Astrocyte (in vitro differentiated cells and primary cell): Measurements from ENCODE around the gene ELMOD1. TPM values are rescaled to one million over a fixed set of nuclear protein-coding genes. Genes with fewer than 3 reads are reported as not detected.
A peak's percentile ranks its signal among the peaks of the same experiment; 100 is the strongest.

Source experiments
- DNase-seq: peaks from one replicate; pipeline ENCODE4 v3.0.0-alpha.2; 2010; ENCODE audit warnings: low read depth
- FAIRE-seq: peaks from 2 replicates; lab custom pipeline; 2011; peaks lifted over from hg19 to GRCh38; lab: Jason Lieb, UNC
- H2AFZ ChIP-seq: 2 replicates; pipeline ENCODE4 v1.6.0; 2012; ENCODE audit warnings: low read depth, low read length, inconsistent platforms
- H3K27ac ChIP-seq: 2 replicates; pipeline ENCODE4 v1.5.1; 2011; ENCODE audit warnings: low read depth, low read length, inconsistent platforms
- H3K27me3 ChIP-seq: 2 replicates; pipeline ENCODE4 v1.6.0; 2011; ENCODE audit warnings: low read length, inconsistent platforms; ENCODE audit not compliant: insufficient read depth
- H3K36me3 ChIP-seq: 2 replicates; pipeline ENCODE4 v1.5.1; 2011; ENCODE audit warnings: low read length, inconsistent platforms; ENCODE audit not compliant: insufficient read depth
- H3K4me1 ChIP-seq: 2 replicates; pipeline ENCODE4 v1.5.1; 2011; ENCODE audit warnings: low read length, inconsistent platforms; ENCODE audit not compliant: insufficient read depth
- H3K4me2 ChIP-seq: 2 replicates; pipeline ENCODE4 v1.6.0; 2012; ENCODE audit warnings: low read length, inconsistent platforms
- H3K4me3 ChIP-seq: 2 replicates; pipeline ENCODE4 v1.5.1; 2011; ENCODE audit warnings: low read depth, mild to moderate bottlenecking, low read length, inconsistent platforms; ENCODE audit not compliant: insufficient read depth
- H3K79me2 ChIP-seq: 2 replicates; pipeline ENCODE4 v1.6.0; 2012; ENCODE audit warnings: mild to moderate bottlenecking, low read length, inconsistent platforms; ENCODE audit not compliant: insufficient read depth
- H3K9ac ChIP-seq: 2 replicates; pipeline ENCODE4 v1.6.0; 2012; ENCODE audit warnings: mild to moderate bottlenecking, low read length, inconsistent platforms
- H3K9me3 ChIP-seq: 2 replicates; pipeline ENCODE4 v1.5.1; 2012; ENCODE audit warnings: low read depth, mild to moderate bottlenecking, low read length, inconsistent platforms; ENCODE audit not compliant: insufficient read depth
- H4K20me1 ChIP-seq: 2 replicates; pipeline ENCODE4 v1.6.0; 2012; ENCODE audit warnings: low read length, inconsistent platforms; ENCODE audit not compliant: insufficient read depth
- H3K27ac Mint-ChIP-seq: one replicate; pipeline ENCODE4 v1.8.0; 2021; ENCODE audit warnings: mild to moderate bottlenecking, mixed read lengths; ENCODE audit not compliant: unreplicated experiment
- H3K27me3 Mint-ChIP-seq: one replicate; pipeline ENCODE4 v1.8.0; 2021; ENCODE audit warnings: low read depth, mixed read lengths; ENCODE audit not compliant: unreplicated experiment
- H3K36me3 Mint-ChIP-seq: one replicate; pipeline ENCODE4 v1.8.0; 2021; ENCODE audit warnings: low read depth, mixed read lengths; ENCODE audit not compliant: unreplicated experiment
- H3K4me1 Mint-ChIP-seq: one replicate; pipeline ENCODE4 v1.8.0; 2021; ENCODE audit warnings: low read depth, mixed read lengths; ENCODE audit not compliant: unreplicated experiment
- H3K4me3 Mint-ChIP-seq: one replicate; pipeline ENCODE4 v1.8.0; 2021; ENCODE audit warnings: mild to moderate bottlenecking, moderate library complexity, mixed read lengths; ENCODE audit not compliant: unreplicated experiment
- H3K9me3 Mint-ChIP-seq: one replicate; pipeline ENCODE4 v1.8.0; 2021; ENCODE audit warnings: mild to moderate bottlenecking, mixed read lengths; ENCODE audit not compliant: unreplicated experiment
- CTCF ChIP-seq: IDR thresholded peaks from 2 replicates; pipeline ENCODE4 v1.5.1; 2011; ENCODE audit warnings: low read depth, mild to moderate bottlenecking, inconsistent platforms, low read length, moderate library complexity; ENCODE audit not compliant: insufficient read depth
- EZH2 ChIP-seq: IDR thresholded peaks from 2 replicates; pipeline ENCODE4 v1.6.1; 2012; ENCODE audit warnings: mild to moderate bottlenecking, low read length, inconsistent platforms; ENCODE audit not compliant: insufficient read depth
- total RNA-seq: library from RNA; stranded (reverse); gene quantifications from 2 replicates; pipeline ENCODE4 v1.2.1, GENCODE V29; 2021

Gene ELMOD1
- total RNA-seq, 1 donor from 2014 or later, result 0.52 TPM

- H3K4me2 ChIP-seq, result no peak overlapping the region
- H3K27me3 ChIP-seq, result no peaks in the 10 kb centered on the region
- no peak overlapping the region for H2AFZ ChIP-seq
- peaks cover 2% of the 10 kb centered on the region for H3K9me3 Mint-ChIP-seq
- H3K4me3 Mint-ChIP-seq, result no peak overlapping the region
- peak; percentile 47 for FAIRE-seq
- TF ChIP-seq EZH2, result no peak
- TF ChIP-seq CTCF, result no peak
- no peaks in the 10 kb centered on the region for H3K36me3 ChIP-seq
- no peak overlapping the region for H3K9ac ChIP-seq
- no peaks in the 10 kb centered on the region for H4K20me1 ChIP-seq
- no peaks in the 10 kb centered on the region for H3K9me3 ChIP-seq
- H3K4me3 ChIP-seq, result no peak overlapping the region
- H3K4me1 Mint-ChIP-seq, result peaks cover 50% of the 10 kb centered on the region
- H3K36me3 Mint-ChIP-seq, result no peaks in the 10 kb centered on the region
- no peak for DNase-seq
- no peaks in the 10 kb centered on the region for H3K79me2 ChIP-seq
- H3K27me3 Mint-ChIP-seq, result no peaks in the 10 kb centered on the region
- peak overlapping the region; percentile 99 for H3K27ac Mint-ChIP-seq
- H3K4me1 ChIP-seq, result peaks cover 28% of the 10 kb centered on the region
- H3K27ac ChIP-seq, result peak overlapping the region; percentile 74
These were observed 104.5 kb downstream of the ELMOD1 start for GRCh38 chr11:107695446-107695845.

- peak overlapping the region; percentile 99 for H3K27ac Mint-ChIP-seq
- H3K27me3 Mint-ChIP-seq, result no peaks in the 10 kb centered on the region
- H2AFZ ChIP-seq, result no peak overlapping the region
- H3K4me3 Mint-ChIP-seq, result no peak overlapping the region
- H4K20me1 ChIP-seq, result no peaks in the 10 kb centered on the region
- FAIRE-seq, result peak; percentile 99
- no peaks in the 10 kb centered on the region for H3K9me3 ChIP-seq
- H3K27ac ChIP-seq, result peak overlapping the region; percentile 74
- peak; percentile 97 for DNase-seq
- H3K36me3 ChIP-seq, result no peaks in the 10 kb centered on the region
- H3K4me2 ChIP-seq, result peak overlapping the region; percentile 39
- H3K4me3 ChIP-seq, result no peak overlapping the region
- peaks cover 2% of the 10 kb centered on the region for H3K9me3 Mint-ChIP-seq
- H3K4me1 ChIP-seq, result peaks cover 21% of the 10 kb centered on the region
- peaks cover 48% of the 10 kb centered on the region for H3K4me1 Mint-ChIP-seq
- peak overlapping the region; percentile 47 for H3K9ac ChIP-seq
- H3K79me2 ChIP-seq, result no peaks in the 10 kb centered on the region
- H3K36me3 Mint-ChIP-seq, result no peaks in the 10 kb centered on the region
- TF ChIP-seq EZH2 (no peak), CTCF (no peak)
- no peaks in the 10 kb centered on the region for H3K27me3 ChIP-seq
These were observed 105.2 kb downstream of the ELMOD1 start for GRCh38 chr11:107696140-107696539.

DNA sequence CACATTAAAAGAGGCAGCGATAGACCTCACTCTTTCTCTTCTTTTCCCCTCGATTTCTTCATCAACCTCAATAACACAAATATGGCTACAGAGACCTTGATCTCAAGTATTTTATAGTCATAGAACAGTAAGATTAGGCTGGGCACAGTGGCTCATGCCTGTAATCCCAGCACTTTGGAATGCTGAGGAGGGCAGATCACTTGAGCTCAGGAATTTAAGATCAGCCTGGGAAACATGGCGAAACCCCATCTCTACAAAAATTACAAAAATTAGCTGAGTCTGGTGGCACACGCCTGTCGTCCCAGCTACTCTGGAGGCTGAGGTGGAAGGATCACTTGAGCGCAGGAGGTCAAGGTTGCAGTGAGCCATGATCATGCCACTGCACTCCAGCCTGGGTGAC lies 106.3 kb downstream of the ELMOD1 start:
- Mint-ChIP-seq H3K27ac (peak overlapping the region; percentile 99), H3K27me3 (no peaks in the 10 kb centered on the region), H3K4me1 (peaks cover 42% of the 10 kb centered on the region), H3K4me3 (no peak overlapping the region), H3K9me3 (peaks cover 2% of the 10 kb centered on the region), H3K36me3 (no peaks in the 10 kb centered on the region)
- FAIRE-seq (no peak), DNase-seq (no peak)
- H3K79me2 ChIP-seq, result no peaks in the 10 kb centered on the region
- no peak overlapping the region for H2AFZ ChIP-seq
- no peak overlapping the region for H3K9ac ChIP-seq
- no peak overlapping the region for H3K4me2 ChIP-seq
- no peaks in the 10 kb centered on the region for H4K20me1 ChIP-seq
- peaks cover 14% of the 10 kb centered on the region for H3K4me1 ChIP-seq
- no peak overlapping the region for H3K4me3 ChIP-seq
- H3K9me3 ChIP-seq, result no peaks in the 10 kb centered on the region
- TF ChIP-seq CTCF, result no peak
- no peak for TF ChIP-seq EZH2
- H3K27ac ChIP-seq, result no peak overlapping the region
- no peaks in the 10 kb centered on the region for H3K36me3 ChIP-seq
- H3K27me3 ChIP-seq, result no peaks in the 10 kb centered on the region
